Measurements from ENCODE around the gene GOLT1A.

Gene GOLT1A

DNA sequence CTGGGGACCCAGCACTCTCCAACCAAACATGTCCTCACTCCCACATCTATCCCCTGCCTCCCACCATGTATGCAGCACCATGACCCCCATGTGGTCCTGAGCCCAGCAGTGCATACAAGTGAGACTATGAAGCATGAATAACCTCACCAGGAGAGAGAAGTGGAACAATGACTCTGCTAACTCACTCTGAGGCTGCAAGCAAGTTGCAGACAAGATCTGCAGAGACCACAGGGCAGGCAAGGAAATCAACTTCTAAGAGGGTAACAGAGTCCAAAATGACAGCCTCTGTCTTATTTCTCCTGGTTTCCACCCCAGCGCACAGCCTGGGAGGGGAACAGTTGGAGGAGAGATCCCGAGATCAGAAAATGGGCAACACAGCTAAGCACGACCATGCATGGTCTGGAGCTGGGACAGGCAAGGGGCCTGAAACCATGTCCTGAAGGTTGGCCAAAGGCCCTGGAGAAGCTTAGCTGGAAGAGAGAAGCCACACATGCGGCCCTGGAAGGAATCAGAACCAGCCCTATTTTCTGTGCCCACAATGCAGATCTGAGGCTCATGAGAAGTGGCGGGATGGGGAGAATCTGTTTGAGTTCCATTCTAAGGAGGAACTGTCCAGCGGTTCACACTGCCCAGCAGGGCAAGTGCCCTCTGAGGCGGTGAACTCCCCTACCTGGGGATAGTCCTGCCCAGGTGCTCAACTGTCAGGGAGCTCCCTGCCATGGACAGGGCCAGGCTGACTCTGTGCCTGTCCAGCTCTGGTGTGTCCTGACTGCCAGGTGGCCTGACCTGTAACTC, 35.1 kb downstream of the GOLT1A start:
- no peak overlapping the region for H3K9ac ChIP-seq (ENCODE audit: low read depth, low read length)
- no peak overlapping the region for H3K4me2 ChIP-seq (ENCODE audit: insufficient read depth, low read length)

DNA sequence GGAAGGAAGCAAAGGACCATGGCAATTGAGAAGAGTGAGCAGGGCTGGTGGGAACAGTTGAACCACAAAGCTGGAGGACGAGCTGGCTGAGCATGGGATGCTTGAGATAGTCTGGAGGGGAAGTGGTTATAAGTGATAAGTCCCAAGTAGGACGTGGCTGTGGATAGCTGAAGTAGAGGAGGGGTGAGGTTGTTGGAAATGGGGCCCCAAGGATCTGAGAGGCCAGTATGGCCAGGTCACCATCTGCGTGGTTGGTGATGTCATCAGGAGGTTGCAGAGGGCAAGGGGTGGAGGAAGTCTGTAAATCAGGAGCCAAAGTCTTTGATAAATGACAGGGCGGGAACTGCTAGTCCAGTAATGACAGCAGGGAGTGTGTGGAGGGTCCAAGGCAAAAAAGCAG, 36.7 kb downstream of the GOLT1A start:
- Histone ChIP-seq H2AFZ (ENCODE audit: low read depth, low read length) (no peak overlapping the region), H3K27ac (ENCODE audit: low read length) (no peak overlapping the region)

More for the DNA sequence above, 35.1 kb downstream of the GOLT1A start:
- H4K20me1 ChIP-seq (ENCODE audit: insufficient read depth, low read length), result no peaks in the 10 kb centered on the region
- no peak for ATAC-seq (ENCODE audit: insufficient read depth, low read depth)
- TF ChIP-seq, protein P1, sequence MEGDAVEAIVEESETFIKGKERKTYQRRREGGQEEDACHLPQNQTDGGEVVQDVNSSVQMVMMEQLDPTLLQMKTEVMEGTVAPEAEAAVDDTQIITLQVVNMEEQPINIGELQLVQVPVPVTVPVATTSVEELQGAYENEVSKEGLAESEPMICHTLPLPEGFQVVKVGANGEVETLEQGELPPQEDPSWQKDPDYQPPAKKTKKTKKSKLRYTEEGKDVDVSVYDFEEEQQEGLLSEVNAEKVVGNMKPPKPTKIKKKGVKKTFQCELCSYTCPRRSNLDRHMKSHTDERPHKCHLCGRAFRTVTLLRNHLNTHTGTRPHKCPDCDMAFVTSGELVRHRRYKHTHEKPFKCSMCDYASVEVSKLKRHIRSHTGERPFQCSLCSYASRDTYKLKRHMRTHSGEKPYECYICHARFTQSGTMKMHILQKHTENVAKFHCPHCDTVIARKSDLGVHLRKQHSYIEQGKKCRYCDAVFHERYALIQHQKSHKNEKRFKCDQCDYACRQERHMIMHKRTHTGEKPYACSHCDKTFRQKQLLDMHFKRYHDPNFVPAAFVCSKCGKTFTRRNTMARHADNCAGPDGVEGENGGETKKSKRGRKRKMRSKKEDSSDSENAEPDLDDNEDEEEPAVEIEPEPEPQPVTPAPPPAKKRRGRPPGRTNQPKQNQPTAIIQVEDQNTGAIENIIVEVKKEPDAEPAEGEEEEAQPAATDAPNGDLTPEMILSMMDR (IDR thresholded peaks at IDR 0.05; ENCODE audit: borderline replicate concordance, extremely low read depth, low read length, poor library complexity, severe bottlenecking), result no peak
- no peak for TF ChIP-seq EZH2 (IDR thresholded peaks at IDR 0.05; ENCODE audit: borderline replicate concordance, low read depth, low read length, severe bottlenecking)
- no peak for DNase-seq
- no peaks in the 10 kb centered on the region for H3K27me3 ChIP-seq (ENCODE audit: insufficient read depth, low read length, poor library complexity)
- no peak overlapping the region for H3K27ac ChIP-seq (ENCODE audit: low read length)
- H3K79me2 ChIP-seq (ENCODE audit: insufficient read depth, low read length), result no peaks in the 10 kb centered on the region
- H3K4me3 ChIP-seq (ENCODE audit: low read depth in 1 of 2, low read length in 2 of 2), result no peak overlapping the region
- H3K9me3 ChIP-seq (ENCODE audit: insufficient read depth, low read length, severe bottlenecking), result peaks cover 9% of the 10 kb centered on the region
- H2AFZ ChIP-seq (ENCODE audit: low read depth, low read length), result no peak overlapping the region
- H3K36me3 ChIP-seq (ENCODE audit: insufficient read depth, low read length), result no peaks in the 10 kb centered on the region
- H3K4me1 ChIP-seq (ENCODE audit: insufficient read depth, low read length), result no peaks in the 10 kb centered on the region

DNA sequence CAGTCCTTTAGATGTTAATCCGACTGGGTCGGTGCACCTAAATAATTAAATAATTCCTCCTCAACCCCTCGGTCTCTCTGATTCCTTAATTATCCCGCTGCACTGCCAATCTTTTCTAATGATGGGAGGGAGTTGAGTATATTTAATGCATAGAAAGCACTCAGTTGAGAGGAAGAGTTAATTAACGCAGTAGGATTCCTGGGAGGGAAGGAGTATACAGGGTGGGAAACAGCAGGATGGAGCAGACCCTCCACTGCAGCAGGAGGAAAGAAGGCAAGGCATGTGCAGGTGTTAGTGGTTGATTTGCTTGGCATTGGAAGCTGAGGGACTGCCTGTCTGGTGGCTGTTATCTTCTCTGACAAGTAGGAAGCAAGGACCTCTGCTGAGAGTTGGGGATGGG, 37.7 kb downstream of the GOLT1A start:
- DNase-seq (no peak), ATAC-seq (ENCODE audit: insufficient read depth, low read depth) (no peak)
- H3K27ac ChIP-seq (ENCODE audit: low read length), result no peak overlapping the region
- no peaks in the 10 kb centered on the region for H3K79me2 ChIP-seq (ENCODE audit: insufficient read depth, low read length)
- no peaks in the 10 kb centered on the region for H3K4me1 ChIP-seq (ENCODE audit: insufficient read depth, low read length)
- H3K9ac ChIP-seq (ENCODE audit: low read depth, low read length), result no peak overlapping the region
- H4K20me1 ChIP-seq (ENCODE audit: insufficient read depth, low read length), result no peaks in the 10 kb centered on the region
- H3K4me3 ChIP-seq (ENCODE audit: low read depth in 1 of 2, low read length in 2 of 2), result no peak overlapping the region
- no peaks in the 10 kb centered on the region for H3K27me3 ChIP-seq (ENCODE audit: insufficient read depth, low read length, poor library complexity)
- H3K4me2 ChIP-seq (ENCODE audit: insufficient read depth, low read length), result no peak overlapping the region
- H3K36me3 ChIP-seq (ENCODE audit: insufficient read depth, low read length), result no peaks in the 10 kb centered on the region
- no peak overlapping the region for H2AFZ ChIP-seq (ENCODE audit: low read depth, low read length)
- TF ChIP-seq, protein P1 (IDR thresholded peaks at IDR 0.05; ENCODE audit: borderline replicate concordance, extremely low read depth, low read length, poor library complexity, severe bottlenecking), result no peak
- no peak for TF ChIP-seq EZH2 (IDR thresholded peaks at IDR 0.05; ENCODE audit: borderline replicate concordance, low read depth, low read length, severe bottlenecking)
- H3K9me3 ChIP-seq (ENCODE audit: insufficient read depth, low read length, severe bottlenecking), result peaks cover 15% of the 10 kb centered on the region

More for the DNA sequence above, 36.7 kb downstream of the GOLT1A start:
- Histone ChIP-seq H3K4me2 (ENCODE audit: insufficient read depth, low read length) (no peak overlapping the region), H3K4me3 (ENCODE audit: low read depth in 1 of 2, low read length in 2 of 2) (no peak overlapping the region), H3K9me3 (ENCODE audit: insufficient read depth, low read length, severe bottlenecking) (peaks cover 9% of the 10 kb centered on the region), H3K4me1 (ENCODE audit: insufficient read depth, low read length) (no peaks in the 10 kb centered on the region), H3K27me3 (ENCODE audit: insufficient read depth, low read length, poor library complexity) (no peaks in the 10 kb centered on the region), H3K36me3 (ENCODE audit: insufficient read depth, low read length) (no peaks in the 10 kb centered on the region), H3K79me2 (ENCODE audit: insufficient read depth, low read length) (no peaks in the 10 kb centered on the region), H3K9ac (ENCODE audit: low read depth, low read length) (no peak overlapping the region), H4K20me1 (ENCODE audit: insufficient read depth, low read length) (no peaks in the 10 kb centered on the region)
- ATAC-seq (ENCODE audit: insufficient read depth, low read depth) (no peak), DNase-seq (no peak)
- TF ChIP-seq, protein P1 (IDR thresholded peaks at IDR 0.05; ENCODE audit: borderline replicate concordance, extremely low read depth, low read length, poor library complexity, severe bottlenecking), result no peak
- TF ChIP-seq EZH2 (IDR thresholded peaks at IDR 0.05; ENCODE audit: borderline replicate concordance, low read depth, low read length, severe bottlenecking), result no peak
